ENCODE results near the gene PRKCA.

PRKCA gene

GRCh38 chr17:66420961-66421371, 118.6 kb downstream of the PRKCA start:
- DNase-seq, result no peak

GRCh38 chr17:66422186-66422585, 119.8 kb downstream of the PRKCA start:
- no peak for DNase-seq

DNA sequence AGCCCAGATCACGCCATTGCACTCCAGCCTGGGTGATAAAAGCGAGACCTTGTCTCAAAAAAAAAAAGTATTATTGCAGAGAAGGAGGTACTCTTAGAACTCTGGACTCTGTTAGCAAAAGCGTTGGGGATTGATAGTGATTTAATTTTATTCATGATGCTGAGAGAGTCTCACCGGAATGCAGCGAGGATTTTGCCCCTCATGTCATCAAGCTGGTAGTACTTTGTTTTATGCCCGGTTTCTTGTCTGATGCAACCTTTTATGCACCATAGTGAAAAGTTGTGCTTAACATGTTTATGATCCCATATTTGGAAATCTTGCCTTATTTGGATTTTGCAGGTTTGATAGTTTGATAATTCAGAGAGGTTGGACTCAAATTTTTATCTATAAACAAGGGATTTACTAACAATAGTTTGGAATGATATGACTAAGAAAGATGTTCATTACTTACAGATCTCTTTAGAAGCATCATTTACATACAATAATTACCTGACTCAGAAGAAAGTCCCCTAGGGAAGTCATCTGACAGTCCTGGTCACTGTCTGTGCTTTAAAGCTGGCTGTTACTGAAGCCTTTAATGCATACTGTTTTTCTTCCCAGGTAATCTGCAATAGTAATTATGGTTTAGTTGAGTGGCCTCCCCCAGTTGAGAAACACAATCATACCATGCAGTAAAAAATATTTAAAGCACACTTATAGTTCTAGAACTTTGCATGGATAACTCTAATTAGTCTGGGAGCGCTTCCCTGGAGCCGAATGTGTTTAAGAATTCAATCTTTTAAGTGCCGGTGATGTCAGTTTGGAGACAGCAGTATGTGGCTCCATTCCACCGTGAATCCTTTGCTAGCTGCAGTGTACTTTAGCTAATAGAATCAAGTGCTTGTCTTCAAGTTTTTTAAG, 120.9 kb downstream of the PRKCA start:
- DNase-seq, result no peak

- DNase-seq, result no peak
These were observed 123.5 kb downstream of the PRKCA start for GRCh38 chr17:66425756-66426396.

GRCh38 chr17:66426397-66427033, 124.1 kb downstream of the PRKCA start:
- DNase-seq, result peak; percentile 34

DNA sequence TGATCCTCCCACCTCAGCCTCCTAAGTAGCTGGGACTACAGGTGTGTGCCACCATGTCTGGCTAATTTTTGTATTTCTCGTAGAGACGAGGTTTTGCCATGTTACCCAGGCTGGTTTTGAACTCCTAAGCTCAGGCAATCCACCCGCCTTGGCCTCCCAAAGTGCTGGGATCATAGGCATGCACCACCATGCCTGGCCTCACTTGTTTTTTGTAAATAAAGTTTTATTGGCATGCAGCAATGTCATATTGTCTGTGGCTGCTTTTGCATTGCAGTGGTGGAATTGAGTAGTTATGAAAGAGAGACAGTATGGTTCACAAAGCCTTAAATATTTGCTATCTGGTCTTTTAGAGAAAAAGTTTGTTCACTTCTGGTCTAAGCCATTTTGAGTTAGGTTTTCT, 124.7 kb downstream of the PRKCA start:
- no peak for DNase-seq

DNA sequence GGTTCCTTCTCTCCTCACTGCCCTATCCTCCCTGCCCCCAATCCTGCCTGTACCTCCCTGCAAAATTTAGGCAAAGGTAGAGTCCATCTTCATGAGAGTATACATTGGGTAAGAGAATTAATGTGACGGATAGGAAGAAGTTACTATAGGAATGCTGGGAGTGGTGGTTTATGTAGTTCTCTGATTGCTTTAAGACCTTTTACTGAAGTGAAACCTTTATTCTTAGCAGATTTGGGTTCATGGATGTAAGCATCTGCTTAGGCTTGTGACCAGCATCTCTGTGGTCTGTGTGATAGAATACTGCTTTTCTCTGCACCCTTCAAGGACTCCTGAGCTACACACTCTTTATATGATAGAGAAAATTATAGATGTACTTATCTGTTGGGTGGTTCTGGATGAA, 127.3 kb downstream of the PRKCA start:
- no peak for DNase-seq

- no peak for DNase-seq
These were observed 128.7 kb downstream of the PRKCA start for GRCh38 chr17:66430846-66431795.

DNA sequence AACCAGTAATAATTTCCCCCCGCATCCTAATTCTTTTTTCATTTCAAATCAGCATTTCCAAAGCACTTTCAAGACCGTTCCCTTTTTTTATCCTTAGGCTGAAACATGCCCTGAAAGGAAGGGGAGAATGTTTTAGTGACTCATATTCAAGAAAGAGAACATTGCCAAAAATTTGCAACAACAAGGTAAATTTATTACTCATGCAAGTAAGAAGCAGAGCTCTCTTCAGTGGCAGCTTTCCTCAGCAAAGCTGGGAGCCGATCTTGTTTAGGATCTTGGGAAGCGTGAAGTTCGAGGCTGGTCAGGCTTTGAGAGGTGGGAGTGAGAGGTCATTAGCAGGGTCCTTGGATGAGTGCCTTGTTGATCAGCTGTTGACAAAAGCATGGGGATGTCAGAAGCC, 129.5 kb downstream of the PRKCA start:
- no peak for DNase-seq

DNA sequence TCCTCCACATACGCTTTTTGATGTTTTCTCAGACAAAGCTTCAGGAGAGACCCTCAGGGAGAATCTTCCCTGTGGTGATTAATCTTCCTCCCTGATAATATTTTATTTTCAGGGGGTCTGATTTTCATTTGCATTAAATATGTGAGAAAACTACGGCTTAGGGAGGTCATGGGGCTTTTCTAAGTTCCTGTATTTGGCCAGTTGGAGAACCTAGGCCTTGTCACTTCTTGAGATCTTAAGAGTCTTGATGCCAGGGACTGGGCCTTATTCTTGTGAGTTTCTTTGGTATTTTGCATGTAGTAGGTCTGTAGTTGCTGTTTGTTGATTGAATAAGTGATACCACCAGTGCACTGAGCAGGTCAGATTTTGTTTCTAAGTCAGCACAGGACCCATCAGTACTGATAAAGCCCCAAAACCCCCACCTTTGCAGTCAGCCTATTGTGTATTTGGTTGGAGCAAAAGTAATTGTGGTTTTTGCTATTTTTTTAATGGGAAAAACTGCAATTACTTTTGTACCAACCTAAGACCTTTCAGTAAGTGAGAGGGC, 130.1 kb downstream of the PRKCA start:
- DNase-seq, result no peak

GRCh38 chr17:66432996-66433551, 130.7 kb downstream of the PRKCA start:
- DNase-seq, result no peak

- no peak for DNase-seq
These were observed 132.8 kb downstream of the PRKCA start for GRCh38 chr17:66435182-66435581.

GRCh38 chr17:66436631-66437030, 134.2 kb downstream of the PRKCA start:
- DNase-seq, result no peak

DNA sequence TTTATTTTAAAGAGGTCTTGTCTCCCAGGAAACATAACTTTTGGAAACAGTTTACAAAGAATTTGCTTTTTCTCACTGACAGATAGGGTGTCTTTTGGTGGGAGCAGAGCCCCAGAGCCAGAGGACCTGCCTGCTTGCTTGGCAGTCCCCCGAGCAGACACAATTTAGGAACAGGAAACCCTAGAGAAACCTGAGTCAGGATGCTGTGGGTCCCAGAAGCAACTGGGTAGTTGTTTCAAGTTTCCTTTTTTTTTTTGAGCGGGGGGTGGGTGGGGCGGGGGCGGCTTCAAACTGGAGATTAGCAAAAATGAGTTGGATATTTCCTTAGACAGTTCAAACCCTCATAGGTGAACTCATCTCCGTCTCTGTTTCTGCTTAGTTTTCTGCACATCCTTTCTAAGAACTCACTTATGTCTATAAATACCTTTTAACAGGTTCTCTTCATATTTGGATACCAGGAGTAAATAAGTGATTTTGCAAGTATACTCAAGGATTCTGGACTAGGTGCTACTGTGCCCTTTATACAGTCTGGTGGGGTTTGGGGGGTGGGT, 135.1 kb downstream of the PRKCA start:
- no peak for DNase-seq

DNA sequence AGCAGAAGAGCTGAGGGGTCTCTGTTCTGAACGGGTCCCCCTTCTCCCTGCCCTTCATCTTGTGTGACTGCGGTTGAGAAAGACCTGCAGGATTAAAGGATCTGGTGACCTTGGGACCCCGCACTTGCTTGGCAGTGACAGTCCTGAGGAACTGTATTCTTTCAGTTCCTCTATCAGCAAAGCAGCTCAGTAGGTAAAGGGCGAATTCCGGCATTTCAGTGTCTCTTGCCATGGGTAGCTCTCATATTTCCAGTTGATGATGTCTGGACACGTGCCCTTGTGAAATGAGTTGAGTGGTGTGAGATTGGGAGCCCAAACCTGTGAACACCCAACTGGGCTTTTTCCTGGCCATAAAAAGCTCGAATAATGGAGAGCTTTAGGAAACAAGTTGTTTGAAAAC, 135.7 kb downstream of the PRKCA start:
- no peak for DNase-seq

GRCh38 chr17:66441101-66441661, 138.8 kb downstream of the PRKCA start:
- DNase-seq, result no peak

GRCh38 chr17:66443166-66443565, 140.8 kb downstream of the PRKCA start:
- no peak for DNase-seq

GRCh38 chr17:66443606-66444005, 141.2 kb downstream of the PRKCA start:
- no peak for DNase-seq

DNA sequence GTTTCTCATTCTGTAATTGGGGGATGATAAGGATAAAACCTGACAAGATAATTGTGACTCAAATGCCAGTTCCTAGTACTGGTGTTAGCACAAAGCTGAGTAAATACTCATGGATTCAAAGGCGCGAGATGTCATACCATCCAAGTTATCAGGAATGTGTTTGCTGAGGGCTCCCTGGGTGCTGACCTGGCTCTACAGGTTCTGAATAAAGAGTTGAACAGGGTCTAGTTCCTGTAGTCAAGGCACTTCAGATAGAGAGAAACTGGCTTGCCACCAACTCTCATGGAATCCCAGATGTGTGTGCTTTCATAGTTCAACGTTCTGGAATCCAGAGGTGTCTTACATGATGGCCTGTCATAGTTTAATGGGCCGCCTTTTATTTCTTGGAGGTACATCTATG, 141.6 kb downstream of the PRKCA start:
- DNase-seq, result no peak

DNA sequence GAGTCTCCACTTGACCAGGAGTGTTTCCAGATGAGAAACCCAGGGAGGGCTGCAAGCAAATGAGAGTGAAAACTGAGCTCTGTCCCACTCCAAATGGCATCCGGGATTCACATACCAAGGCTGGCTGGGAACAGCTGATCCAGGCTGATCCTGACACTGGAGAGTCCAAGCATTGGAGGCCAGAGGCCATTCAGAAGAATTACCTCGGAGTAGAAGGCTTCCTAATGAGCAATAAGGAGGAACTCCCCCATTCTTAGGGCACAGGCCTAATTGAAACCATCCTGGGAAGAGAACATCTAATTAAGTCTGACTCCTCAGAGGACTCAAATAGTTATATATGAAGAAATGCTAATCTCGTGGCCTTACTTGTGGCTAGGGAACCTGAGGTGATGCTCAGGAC, 142.8 kb downstream of the PRKCA start:
- no peak for DNase-seq

GRCh38 chr17:66446419-66446818, 144.0 kb downstream of the PRKCA start:
- DNase-seq, result no peak

Data from activated naive CD4-positive, alpha-beta T cell treated with anti-CD3 and anti-CD28 coated beads, Interleukin-2, amount 50 U/mL, for 16 hours (primary cell).